NCI-H345 (cell line): ENCODE results near the gene SOD1.
"Not testable (repeated sequence)": the region's sequence is repeated elsewhere in the genome, so short reads cannot be mapped to it uniquely, and the experiment has no call there.

ENCODE experiments used
- DNase-seq: peaks from one replicate; lab custom pipeline; 2025; lab: John Stamatoyannopoulos, UW

The SOD1 gene

DNA sequence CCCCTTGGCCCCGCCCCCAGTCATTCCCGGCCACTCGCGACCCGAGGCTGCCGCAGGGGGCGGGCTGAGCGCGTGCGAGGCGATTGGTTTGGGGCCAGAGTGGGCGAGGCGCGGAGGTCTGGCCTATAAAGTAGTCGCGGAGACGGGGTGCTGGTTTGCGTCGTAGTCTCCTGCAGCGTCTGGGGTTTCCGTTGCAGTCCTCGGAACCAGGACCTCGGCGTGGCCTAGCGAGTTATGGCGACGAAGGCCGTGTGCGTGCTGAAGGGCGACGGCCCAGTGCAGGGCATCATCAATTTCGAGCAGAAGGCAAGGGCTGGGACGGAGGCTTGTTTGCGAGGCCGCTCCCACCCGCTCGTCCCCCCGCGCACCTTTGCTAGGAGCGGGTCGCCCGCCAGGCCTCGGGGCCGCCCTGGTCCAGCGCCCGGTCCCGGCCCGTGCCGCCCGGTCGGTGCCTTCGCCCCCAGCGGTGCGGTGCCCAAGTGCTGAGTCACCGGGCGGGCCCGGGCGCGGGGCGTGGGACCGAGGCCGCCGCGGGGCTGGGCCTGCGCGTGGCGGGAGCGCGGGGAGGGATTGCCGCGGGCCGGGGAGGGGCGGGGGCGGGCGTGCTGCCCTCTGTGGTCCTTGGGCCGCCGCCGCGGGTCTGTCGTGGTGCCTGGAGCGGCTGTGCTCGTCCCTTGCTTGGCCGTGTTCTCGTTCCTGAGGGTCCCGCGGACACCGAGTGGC is at the start of gene SOD1:
TSS of gene SOD1 (plus strand) at position 158 of the 723 bp plus-strand sequence. CDS start at position 235, 77 bp downstream.
- DNase-seq: peak; percentile 99

DNA sequence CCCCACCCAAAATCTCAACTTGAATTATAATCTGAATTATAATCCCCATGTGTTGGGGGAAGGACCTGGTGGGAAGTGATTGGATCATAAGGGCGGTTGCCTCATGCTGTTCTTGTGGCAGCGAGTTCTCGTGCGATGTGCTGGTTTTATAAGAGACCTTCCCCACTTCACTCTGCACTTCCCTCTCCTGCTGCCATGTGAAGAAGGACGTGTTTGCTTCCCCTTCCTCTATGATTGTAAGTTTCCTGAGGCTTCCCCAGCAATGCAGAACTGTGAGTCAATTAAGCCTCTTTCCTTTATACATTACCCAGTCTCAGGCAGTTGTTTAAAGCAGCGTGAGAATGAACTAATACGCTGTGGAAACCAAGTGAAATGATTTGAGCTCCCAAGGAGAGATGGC is 48.0 kb upstream of the SOD1 start:
- DNase-seq: no peak

DNA sequence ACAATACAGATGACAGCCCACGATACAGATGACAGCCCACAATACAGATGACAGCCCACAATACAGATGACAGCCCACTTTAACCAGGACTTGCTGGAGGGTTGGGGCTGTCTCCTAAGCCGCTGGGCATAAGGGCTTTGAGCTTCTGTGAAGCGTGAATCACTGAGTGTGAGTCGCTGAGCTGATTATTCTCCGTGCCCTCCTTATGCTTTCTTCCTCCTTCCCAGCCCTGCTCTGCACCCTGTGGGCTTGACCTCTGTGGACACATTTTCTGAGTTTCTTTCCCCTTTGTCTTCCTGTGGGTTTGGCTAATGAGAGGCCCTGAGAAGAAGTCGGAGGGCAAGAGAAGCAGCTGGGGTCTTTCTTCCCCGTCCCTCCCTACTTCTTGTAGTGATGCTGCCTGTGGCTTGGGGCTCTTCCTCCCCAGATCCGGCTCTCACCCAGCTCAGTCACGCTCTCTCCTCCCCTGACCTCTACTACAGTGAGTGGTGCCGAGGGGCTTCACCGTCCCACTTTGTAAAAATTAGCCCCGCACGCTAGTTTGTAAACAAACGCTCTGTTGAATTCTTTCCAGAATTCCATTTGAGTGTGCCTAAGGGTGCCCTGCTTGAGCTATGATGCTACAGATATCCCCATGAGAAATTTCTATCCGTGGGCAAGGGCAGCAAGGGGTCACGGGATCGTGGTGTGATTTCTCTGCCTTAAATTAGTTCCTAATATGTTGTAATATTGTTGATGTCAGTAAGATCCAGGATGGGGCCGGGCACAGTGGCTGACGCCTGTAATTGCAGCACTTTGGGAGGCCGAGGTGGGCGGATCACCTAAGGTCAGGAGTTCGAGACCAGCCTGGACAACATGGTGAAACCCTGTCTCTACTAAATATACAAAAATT is 46.4 kb upstream of the SOD1 start:
- DNase-seq: no peak

DNA sequence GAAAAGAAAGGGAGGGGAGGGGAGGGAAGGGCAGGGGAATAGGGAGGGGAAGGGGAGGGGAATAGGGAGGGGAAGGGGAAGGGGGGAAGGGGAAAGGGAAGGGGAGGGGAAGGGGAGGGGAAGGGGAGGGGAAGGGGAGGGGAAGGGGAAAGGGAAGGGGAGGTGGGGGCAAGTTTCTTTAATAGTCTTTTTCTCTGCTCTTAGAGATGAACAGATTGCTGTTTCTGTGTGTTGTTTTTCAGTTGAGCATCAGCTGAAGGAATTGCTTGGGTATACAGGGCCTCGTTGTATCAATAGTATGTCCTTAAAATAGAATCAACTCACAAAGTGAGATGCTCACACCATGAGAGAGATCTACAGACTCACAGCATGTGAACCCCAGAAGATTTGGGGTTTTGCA is 44.8 kb upstream of the SOD1 start:
- DNase-seq: no peak

DNA sequence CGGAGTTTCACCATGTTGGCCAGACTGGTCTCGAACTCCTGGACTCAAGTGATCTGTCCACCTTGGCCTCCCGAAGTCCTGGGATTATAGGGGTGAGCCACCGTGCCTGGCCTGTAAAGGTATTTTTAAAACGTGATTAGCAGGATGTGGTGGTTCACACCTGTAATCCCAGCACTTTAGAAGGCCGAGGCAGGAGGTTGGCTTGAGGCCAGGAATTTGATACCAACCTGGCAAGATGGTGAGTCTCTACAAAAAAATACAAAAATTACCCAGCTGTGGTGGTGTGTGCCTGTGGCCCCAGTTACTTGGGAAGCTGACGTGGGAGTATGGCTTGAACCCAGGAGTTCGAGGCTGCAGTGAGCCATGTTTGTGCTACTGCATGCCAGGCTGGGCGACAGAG is 43.3 kb upstream of the SOD1 start:
- DNase-seq: no peak

DNA sequence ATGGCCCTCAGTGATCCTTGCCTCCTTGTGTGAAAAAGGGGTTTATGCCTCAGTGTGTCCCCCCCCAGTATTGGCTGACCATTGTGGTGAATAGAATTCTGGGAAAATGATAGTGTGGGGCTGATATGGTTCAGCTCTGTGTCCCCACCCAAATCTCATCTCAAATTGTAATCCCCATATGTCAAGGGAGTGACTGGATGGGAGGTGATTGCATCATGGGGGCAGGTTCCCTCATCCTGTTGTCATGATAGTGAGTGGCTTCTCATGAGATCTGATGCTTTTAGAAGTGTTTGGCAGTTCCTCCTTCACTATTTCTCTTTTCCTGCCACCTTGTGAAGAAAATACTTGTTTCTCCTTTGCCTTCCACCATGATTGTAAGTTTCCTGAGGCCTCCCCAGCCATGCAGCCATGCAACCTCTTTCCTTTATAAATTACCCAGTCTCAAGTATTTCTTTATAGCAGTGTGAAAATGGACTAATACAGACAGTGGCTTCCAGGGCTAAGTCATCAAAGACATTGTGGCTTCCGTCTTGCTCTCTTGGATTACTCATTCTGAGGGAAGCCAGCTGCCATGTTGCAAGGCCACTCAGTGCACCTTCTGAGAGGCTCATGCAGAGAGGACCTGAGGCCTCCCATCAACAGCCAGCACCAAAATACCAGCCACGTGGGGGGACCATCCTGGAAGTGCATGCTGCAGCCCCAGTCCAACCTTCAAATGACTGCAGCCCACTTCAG is 40.6 kb upstream of the SOD1 start:
- no peak for DNase-seq

DNA sequence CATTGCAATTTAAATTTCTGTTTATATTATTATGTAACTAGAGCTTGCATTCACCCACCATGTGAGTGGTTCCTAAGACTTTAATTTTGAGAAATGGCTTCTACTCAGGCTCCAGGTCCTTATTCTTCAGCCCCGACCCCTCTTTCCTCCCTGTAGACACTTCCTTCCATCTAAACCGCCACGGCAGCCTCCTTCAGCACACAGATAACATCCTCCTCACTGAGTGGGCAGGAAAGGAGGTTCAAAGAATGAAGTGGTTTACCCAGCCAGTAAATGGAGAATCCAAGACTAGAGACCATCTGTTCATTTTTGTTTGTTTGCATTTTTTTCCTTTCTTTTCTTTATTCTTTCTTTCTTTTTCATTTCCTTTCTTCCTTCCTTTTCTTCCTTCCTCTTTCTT is 37.1 kb upstream of the SOD1 start:
- DNase-seq: no peak

DNA sequence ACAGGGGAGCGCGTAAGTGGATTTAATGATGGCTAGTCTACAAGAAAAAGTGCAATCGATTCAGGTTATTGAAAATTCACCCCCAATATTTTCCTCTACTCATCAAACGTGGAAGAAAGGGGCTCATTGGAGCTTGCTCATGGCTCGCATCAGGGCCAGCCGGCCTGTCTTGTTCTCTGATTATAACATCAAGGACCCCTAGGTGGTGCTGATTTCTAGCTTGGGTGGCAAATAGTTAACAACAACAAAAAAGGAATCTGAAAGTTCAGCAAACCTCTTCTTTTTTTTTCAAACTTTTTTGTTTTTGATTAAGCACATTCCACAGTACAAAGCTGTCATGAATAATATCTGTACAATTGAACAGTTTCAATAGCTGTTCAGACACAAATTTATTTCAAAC is 35.8 kb upstream of the SOD1 start:
- DNase-seq: no peak

DNA sequence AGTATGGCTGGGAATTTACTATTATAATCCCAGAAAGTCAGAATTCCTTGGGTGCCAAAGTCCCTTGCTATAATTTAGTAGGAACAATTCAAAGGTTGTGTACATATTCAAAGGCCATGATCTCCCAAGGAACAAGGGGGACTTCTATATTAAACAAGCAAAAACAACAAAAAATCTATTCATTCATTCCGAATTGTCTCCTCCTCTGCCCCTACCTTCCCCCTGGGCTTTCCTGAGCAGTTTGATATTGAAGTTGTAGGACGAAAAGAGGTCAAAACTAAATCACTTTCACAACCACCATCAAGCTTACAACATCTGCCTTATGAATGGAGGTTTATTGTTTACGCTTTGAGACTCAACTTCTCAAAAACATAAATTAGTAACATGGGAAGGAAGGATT is 35.3 kb upstream of the SOD1 start:
- DNase-seq: no peak

DNA sequence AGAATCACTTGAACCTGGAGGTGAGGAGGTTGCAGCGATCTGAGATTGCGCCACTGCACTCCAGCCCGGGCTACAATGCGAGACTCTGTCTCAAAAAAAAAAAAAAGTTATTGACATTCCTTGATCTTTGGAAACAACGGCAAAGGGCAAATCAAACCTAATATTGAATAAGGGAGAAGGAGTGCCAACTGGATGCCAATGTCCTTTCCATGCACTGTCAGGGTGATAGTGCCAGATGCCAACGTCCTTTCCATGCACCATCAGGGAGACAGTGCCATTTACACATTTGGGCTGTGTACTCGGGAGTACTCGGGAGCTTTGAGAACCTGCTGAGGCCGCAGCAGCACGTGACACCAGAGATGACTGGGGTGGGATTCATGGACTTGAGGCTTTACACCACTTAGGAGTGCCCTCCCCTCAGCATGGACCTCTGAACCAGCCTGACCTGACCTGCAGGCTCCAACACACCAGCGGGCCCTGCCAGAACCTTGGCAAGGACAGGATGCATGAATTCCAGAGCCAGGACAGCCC is 34.5 kb upstream of the SOD1 start:
- DNase-seq: no peak

DNA sequence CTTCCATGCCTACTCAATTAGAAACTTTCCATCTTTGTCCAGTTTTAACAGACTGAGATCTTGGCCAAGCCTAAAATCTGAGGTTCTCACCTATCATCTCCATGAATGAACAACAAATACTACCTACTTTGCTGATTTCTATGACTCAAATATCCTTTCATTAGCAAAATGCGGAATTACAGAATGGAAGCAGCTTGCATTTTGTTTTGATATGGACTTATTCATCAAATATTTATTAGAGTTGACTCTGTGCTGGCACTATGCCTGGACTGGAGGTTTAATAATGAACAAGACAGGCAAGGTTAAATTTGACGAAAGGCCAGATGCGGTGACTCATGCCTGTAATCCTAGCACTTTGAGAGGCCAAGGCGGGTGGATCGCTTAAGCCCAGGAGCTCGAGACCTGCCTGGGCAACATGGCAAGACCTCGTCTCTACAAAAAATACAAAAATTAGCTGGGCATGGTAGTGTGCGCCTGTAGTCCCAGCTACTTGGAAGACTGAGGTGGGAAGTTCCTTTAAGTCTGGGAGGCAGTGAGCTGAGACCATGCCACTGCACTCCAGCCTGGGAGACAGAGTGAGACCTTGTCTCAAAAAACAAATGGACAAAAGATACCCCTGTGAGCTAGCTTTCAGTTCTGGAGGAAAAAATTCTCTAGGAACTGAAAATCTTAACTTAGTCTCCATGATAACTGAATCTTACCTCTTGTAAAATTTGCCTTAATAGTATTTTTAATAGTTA is 29.4 kb upstream of the SOD1 start:
- DNase-seq: no peak

DNA sequence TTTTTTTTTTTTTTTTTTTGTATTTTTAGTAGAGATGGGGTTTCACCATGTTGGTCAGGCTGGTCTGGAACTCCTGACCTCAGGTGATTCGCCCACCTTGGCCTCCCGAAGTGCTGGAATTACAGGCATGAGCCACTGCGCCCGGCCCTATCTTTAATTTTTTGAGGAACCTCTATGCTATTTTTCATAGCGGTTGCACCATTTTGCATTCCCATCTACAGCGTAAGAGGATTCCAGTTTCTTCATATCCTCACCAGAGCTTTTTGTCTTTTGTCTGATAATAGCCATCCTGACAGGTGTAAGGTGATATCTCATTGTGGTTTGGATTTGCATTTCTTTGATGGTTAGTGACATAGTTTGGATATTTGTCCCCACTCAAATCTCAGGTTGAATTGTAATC is 27.6 kb upstream of the SOD1 start:
- DNase-seq: not testable (repeated sequence)

DNA sequence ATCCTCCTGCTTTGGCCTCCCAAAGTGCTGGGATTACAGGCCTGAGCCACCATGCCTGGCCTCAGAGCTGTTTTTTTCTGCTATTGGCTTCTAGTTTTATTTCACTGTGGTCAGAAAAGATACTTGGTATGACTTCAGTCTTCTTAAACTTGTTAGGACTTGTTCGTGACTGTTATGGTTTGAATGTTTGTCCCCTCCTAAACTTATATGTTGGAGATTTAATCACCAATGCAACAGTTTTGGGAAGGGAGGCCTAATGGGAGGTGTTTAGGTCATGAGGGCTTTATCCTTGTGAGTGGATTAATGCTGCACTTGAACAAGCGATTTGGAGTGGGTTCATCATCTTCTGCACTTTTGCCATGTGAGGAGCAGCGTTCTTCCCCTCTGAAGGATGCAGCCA is 24.5 kb upstream of the SOD1 start:
- DNase-seq: no peak

DNA sequence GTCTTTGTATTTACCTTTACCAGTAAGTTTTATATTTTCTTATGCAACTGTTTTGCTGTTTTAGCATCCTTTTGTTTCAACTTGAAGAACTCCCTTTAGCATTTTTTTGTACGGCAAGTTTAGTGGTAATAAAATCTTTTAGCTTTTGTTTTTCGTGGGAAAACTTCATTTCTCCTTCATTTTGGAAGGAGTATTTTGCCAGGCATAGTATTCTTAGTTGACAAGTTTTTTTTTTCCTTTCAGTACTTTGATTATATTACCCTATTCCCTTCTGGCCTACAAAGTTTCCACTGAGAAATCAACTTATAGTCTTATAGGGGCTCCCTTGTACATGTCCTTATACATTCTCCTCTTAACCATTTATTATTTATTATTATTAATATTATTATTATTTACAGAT is 22.6 kb upstream of the SOD1 start:
- no peak for DNase-seq

DNA sequence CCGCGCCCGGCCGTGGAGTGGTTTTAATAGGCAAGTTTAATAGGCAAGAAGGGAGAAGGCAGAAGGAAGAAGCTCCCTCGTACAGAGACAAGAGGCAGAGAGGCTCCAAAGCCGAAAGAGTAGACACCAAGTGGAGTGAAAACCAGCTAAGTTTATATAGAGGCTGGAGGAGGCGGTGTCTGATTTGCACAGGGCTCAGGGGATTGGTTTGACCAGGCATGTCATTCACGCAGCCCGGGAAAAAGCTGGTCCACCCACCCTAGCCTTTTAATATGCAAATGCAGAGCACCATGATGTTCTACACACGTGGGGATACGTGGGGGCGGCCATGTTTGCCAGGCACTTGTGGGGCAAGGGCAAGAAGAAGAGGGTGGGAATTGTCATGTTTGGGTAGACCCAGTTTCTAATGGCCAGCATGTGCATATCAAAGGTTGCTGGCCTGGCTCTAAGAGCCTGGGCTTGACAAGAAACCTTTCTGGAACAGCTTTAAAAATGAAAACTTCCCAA is 18.0 kb upstream of the SOD1 start:
- DNase-seq: no peak

DNA sequence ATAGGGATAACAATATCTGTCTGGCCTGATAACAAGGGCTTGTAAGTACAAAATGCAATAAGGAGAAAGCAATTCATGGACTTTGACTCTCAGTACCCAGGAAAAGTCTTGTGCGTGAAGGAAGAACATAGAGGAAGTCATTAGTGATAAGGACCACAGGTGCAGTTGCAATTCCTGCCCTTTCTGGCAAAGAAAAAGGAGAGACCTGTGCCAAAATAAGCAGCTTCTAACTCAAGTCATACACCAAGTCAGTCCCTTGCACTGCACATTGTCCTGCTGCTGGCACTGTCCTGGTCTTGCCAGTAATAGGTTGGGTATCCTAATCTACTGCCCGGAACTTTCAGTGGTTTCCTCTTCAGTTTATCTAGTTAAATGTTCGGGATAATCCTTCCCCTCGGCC is 14.8 kb upstream of the SOD1 start:
- no peak for DNase-seq

DNA sequence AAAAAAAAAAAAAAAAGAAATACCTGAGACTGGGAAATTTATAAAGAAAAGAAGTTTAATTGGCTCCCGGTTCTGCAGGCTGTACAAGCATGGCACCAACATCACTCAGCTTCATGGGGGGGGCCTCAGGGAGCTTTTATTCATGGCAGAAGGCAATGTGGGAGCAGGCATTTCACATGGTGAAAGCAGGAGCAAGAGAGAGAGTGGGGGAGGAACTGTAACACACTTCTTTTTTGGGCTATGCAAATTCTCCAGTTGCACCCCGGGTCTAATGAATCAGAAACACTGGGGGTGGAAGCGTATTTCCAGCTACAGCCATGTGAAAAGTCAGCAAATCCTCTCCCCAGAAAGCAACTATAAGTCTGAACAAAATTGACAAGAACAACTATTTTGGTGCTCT is 11.8 kb upstream of the SOD1 start:
- DNase-seq: no peak

DNA sequence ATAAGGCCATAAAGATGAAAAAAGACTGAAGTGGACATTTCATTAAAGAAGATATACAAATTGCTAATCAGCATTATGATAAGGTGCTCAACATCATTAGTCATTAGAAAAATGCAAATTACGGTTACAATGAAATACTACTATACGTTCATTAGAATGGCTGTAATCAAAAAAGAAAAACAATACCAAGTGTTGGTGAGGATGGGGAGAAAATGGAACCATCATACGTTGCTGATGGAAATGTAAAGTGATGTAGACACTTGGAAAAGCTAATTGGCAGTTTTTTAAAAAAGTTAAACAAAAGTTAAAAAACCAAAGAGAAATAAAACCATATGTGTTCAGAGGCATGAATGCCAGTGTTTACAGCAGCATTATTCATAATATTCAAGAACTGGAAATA is 8.6 kb upstream of the SOD1 start:
- DNase-seq: no peak

DNA sequence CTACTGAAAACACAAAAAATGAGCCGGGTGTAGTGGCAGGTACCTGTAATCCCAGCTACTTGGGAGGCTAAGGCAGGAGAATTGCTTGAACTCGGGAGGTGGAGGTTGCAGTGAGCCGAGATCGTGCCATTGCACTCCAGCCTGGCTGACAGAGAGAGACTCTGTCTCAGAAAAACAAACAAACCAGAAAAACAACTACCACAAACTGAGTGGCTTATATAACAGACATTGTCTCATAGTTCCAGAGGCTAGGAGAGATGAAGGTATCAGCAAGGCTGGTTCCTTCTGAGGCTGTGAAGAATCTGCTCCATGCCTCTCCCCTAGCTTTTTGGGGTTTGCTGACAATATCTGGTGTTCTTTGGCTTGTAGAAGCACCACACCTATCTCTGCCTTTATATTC is 8.0 kb upstream of the SOD1 start:
- not testable (repeated sequence) for DNase-seq

DNA sequence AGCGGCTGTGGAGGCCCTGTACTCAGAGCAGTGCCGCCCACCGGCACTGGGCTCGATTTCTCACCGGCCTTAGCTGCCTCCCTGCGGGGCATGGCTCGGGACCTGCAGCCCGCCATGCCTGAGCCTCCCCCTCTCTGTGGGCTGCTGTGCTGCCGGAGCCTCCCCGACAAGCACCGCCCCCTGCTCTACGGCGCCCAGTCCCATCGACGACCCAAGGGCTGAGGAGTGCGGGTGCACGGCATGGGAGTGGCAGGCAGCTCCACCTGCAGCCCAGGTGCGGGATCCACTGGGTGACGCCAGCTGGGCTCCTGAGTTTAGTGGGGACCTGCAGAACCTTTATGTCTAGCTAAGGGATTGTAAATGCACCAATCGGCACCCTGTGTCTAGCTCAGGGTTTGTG is 5.2 kb upstream of the SOD1 start:
- DNase-seq: no peak

DNA sequence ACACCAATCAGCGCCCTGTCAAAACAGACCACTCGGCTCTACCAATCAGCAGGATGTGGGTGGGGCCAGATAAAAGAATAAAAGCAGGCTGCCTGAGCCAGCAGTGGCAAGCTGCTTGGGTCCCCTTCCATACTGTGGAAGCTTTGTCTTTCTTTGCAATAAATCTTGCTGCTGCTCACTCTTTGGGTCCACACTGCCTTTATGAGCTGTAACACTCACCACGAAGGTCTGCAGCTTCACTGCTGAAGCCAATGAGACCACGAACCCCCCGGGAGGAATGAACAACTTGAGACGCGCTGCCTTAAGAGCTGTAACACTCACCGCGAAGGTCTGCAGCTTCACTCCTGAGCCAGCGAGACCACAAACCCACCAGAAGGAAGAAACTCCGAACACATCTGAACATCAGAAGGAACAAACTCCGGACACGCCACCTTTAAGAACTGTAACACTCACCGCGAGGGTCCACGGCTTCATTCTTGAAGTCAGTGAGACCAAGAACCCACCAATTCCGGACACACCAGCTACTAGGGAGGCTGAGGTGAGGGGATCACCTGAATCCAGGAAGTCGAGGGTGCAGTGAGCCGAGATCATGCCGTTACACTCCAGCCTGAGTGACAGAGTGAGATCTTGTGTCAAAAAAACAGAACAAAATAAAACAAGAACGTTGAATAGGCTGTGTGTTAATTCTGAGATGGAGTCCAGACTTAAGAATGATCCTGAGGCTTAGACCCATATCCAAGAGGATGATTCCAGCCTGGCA is 4.5 kb upstream of the SOD1 start:
- not testable (repeated sequence) for DNase-seq
